Erythroblast (primary cell): ENCODE results near the gene SLC19A1.

ENCODE experiments used
- DNase-seq, 2 experiments: peaks; one replicate each; lab custom pipeline; 2025; lab: John Stamatoyannopoulos, UW
- GATA1 ChIP-seq: IDR thresholded peaks from 2 replicates; pipeline ENCODE4 v1.6.1; 2011; ENCODE audit warnings: low read depth, mild to moderate bottlenecking, control low read depth, low read length, moderate library complexity
- POLR2A ChIP-seq: IDR thresholded peaks from 2 replicates; pipeline ENCODE4 v1.6.1; 2011; ENCODE audit warnings: mild to moderate bottlenecking, low read length

Gene SLC19A1

GRCh38 chr21:45470087-45470515 lies 72.1 kb downstream of the SLC19A1 start:
- TF ChIP-seq POLR2A (no peak), GATA1 (no peak)
- DNase-seq, result no peak

DNA sequence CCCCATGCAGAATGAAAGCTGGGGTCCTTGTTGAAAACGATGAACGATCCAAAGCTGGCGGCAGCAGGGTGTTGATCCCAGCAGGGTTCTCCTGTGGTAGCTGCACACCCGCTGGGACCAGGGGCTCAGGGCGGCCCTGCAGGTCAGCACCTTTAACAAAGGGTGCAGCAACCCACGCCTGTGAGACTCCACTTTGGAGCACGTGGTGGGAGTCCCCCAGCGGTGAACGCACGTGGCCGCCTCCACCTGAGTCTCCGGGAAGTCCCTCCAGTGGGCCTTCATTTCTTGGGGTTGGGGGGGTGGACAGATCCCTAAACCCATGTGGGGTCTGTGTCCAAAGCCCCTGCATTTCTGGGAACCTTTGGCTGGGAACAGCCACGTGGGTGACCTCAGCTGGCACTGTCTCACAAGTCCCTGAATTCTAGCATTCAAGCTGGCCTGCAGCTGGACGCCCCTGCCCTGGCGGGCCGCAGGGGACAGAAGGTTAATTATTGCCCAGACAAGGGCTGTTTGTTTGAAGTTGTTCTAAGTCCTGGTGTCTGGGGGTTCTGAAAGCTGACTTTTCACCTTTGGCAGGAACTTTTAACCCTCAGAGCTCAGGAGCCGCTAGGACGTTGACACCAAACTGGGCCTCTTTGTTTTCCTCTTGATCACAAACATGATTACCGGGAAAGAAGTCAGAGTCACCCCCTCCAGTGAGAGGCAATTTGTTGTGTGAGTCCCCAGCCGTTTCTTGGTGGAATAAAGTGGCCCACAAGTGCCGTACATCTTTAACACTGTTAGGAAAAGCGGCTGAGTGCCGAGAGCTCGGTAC lies 72.8 kb downstream of the SLC19A1 start:
- TF ChIP-seq GATA1, result no peak
- TF ChIP-seq POLR2A, result no peak
- DNase-seq, result no peak

GRCh38 chr21:45468971-45469272 lies 73.3 kb downstream of the SLC19A1 start:
- no peak for TF ChIP-seq POLR2A
- no peak for TF ChIP-seq GATA1
- DNase-seq, result no peak

GRCh38 chr21:45468051-45468970 lies 73.9 kb downstream of the SLC19A1 start:
- no peak for TF ChIP-seq POLR2A
- TF ChIP-seq GATA1, result no peak
- DNase-seq, result no peak

GRCh38 chr21:45467221-45467779 lies 74.9 kb downstream of the SLC19A1 start:
- DNase-seq, result no peak
- TF ChIP-seq POLR2A (no peak), GATA1 (no peak)

- DNase-seq, result no peak
- TF ChIP-seq POLR2A, result no peak
- TF ChIP-seq GATA1, result no peak
These were observed 75.7 kb downstream of the SLC19A1 start for GRCh38 chr21:45466330-45467220.

GRCh38 chr21:45465611-45466329 lies 76.5 kb downstream of the SLC19A1 start:
- TF ChIP-seq GATA1, result no peak
- no peak for DNase-seq

- TF ChIP-seq POLR2A (no peak), GATA1 (no peak)
- no peak for DNase-seq
These were observed 77.1 kb downstream of the SLC19A1 start for GRCh38 chr21:45465105-45465504.

DNA sequence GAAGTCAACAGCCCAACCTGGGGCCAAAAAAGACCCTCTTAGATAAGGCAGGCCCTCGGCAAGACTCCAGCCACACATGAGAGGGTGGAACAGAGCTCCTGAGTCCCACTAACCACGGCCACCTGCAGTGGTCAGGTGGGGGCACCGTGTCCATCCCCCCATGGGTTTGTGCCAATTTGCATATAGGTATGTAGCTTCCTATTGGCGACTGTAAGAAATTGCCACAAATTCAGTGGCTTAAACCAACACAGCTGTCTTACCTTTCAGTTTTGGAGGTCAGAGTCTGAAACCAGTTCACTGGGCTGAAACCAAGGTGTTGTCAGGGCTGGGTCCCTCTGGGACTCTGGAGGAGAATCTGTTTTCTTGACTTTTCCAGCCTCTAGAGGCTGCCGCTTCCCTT lies 77.9 kb downstream of the SLC19A1 start:
- no peak for DNase-seq
- TF ChIP-seq POLR2A (no peak), GATA1 (no peak)

DNA sequence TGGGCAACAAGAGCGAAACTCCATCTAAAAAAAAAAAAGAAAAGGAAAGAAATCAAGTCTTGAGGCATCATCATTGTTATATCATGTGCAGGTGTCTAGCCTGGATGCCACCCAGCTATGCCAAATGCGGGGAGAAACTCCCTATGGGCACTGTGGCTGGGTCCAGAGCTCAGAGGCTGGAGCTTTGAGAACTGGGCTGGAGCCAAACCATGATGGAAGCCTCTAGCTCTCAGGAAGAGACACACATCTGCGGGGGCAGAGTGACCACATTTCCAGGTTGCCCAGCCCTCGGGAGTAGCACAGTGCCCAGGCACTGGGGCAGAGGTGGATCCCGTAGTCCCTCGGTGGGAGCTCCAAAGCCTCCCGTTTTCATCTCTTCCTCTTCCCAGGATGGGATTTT lies 78.4 kb downstream of the SLC19A1 start:
- TF ChIP-seq POLR2A (no peak), GATA1 (no peak)
- DNase-seq, result no peak

- TF ChIP-seq GATA1, result no peak
- no peak for TF ChIP-seq POLR2A
- DNase-seq, result no peak
These were observed 80.4 kb downstream of the SLC19A1 start for GRCh38 chr21:45461806-45462341.

GRCh38 chr21:45461369-45461750 lies 80.9 kb downstream of the SLC19A1 start:
- no peak for DNase-seq

More at GRCh38 chr21:45461369-45461750, 80.9 kb downstream of the SLC19A1 start:
- TF ChIP-seq GATA1 (no peak), POLR2A (no peak)
